Measurements from ENCODE around the gene LRRC59. TPM values are rescaled to one million over a fixed set of nuclear protein-coding genes. Genes with fewer than 3 reads are reported as not detected.
"Not testable (repeated sequence)": the region's sequence is repeated elsewhere in the genome, so short reads cannot be mapped to it uniquely, and the experiment has no call there.

The LRRC59 gene
- total and polyA plus RNA-seq, 4 donors = 43.8 to 117 (median 79.2) TPM

- Histone ChIP-seq H3K27ac (ENCODE audit: low read depth in 1 of 2, low read length in 1 of 2) (no peak overlapping the region), H3K4me3 (no peak overlapping the region), H3K27me3 (ENCODE audit: control insufficient read depth in 3 of 3, insufficient read depth in 3 of 3, low read length in 2 of 3) (no peaks in the 10 kb centered on the region), H3K4me1 (ENCODE audit: control insufficient read depth in 5 of 5, insufficient read depth in 5 of 5, low read length in 5 of 5) (no peaks in the 10 kb centered on the region), H3K36me3 (ENCODE audit: control insufficient read depth in 4 of 4, insufficient read depth in 4 of 4, low read length in 4 of 4) (no peaks in the 10 kb centered on the region), H3K9ac (ENCODE audit: insufficient read depth in 1 of 2, low read length in 2 of 2) (no peak overlapping the region), H3K9me3 (ENCODE audit: control insufficient read depth in 4 of 4, insufficient read depth in 3 of 4, low read length in 3 of 4) (no peaks in the 10 kb centered on the region)
- TF ChIP-seq CTCF (IDR thresholded peaks at IDR 0.05; ENCODE audit: control extremely low read depth, extremely low read depth) = no peak
- 77 to 83% methylated on average over 3 of the region's 3 CpGs for WGBS, 2 donors
- ATAC-seq (ENCODE audit: insufficient read depth, low FRiP score) = no peak
- DNase-seq = no peak
These were observed 17.5 kb upstream of the LRRC59 start for GRCh38 chr17:50414808-50415207.

DNA sequence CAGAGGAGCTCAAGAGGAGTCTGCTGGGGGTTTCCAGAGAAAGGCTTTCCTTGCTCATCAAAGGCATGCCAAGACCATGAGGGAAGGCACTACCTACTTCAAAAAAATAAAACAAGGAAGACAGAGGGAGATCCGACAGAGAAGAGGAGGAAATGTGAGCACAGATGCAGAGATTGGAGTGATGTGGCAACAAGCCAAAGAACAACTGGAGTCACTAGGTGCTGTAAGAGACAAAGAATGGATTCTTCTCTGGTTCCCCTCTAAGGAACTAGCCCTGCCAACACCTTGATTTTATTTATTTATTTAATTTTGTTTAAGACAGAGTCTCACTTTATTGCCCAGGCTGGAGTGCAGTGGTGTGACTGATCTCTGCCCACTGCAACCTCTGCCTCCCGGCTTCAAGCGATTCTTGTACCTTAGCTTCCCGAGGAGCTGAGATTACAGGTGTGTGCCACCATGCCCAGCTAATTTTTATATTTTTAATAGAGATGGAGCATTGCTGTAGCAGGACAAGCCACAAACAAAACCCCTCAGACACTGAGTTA is 14.9 kb upstream of the LRRC59 start:
- no peak for ATAC-seq (ENCODE audit: insufficient read depth, low FRiP score)

DNA sequence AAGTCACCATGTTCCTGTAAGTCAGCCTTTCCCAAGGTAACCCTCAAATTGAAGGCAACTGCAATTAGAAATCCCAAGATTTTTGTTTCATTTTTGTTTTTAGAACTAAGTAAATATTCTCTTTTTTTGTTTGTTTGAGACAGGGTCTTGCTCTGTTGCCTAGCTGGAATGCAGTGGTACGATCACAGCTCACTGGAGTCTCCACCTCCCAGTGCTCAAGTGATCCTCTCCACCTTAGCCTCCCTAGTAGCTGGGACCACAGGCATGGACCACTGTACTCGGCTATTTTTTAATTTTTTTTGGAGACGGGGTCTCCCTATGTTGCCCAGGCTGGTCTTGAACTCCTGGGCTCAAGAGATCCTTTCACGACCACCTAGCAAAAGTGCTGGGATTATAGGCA is 10.6 kb upstream of the LRRC59 start:
- no peak overlapping the region for H3K4me3 ChIP-seq
- 64 to 71% methylated on average over 4 of the region's 4 CpGs for WGBS, 2 donors
- peaks cover 0 to 2% (median 0%) of the 10 kb centered on the region in 4 donors for H3K9me3 ChIP-seq (ENCODE audit: control insufficient read depth in 4 of 4, insufficient read depth in 3 of 4, low read length in 3 of 4)
- no peak overlapping the region for H3K9ac ChIP-seq (ENCODE audit: insufficient read depth in 1 of 2, low read length in 2 of 2)
- no peak for ATAC-seq (ENCODE audit: insufficient read depth, low FRiP score)
- H3K27ac ChIP-seq (ENCODE audit: low read depth in 1 of 2, low read length in 1 of 2) = no peak overlapping the region
- H3K36me3 ChIP-seq (ENCODE audit: control insufficient read depth in 4 of 4, insufficient read depth in 4 of 4, low read length in 4 of 4) = no peaks in the 10 kb centered on the region
- no peaks in the 10 kb centered on the region for H3K4me1 ChIP-seq (ENCODE audit: control insufficient read depth in 5 of 5, insufficient read depth in 5 of 5, low read length in 5 of 5)
- no peaks in the 10 kb centered on the region for H3K27me3 ChIP-seq (ENCODE audit: control insufficient read depth in 3 of 3, insufficient read depth in 3 of 3, low read length in 2 of 3)
- TF ChIP-seq CTCF (IDR thresholded peaks at IDR 0.05; ENCODE audit: control extremely low read depth, extremely low read depth) = no peak
- no peak for DNase-seq

More for the DNA sequence above, 14.9 kb upstream of the LRRC59 start:
- 82 to 85% methylated on average over 4 of the region's 4 CpGs for WGBS, 2 donors
- no peak for DNase-seq
- H3K9me3 ChIP-seq (ENCODE audit: control insufficient read depth in 4 of 4, insufficient read depth in 3 of 4, low read length in 3 of 4) = no peaks in the 10 kb centered on the region
- TF ChIP-seq CTCF (IDR thresholded peaks at IDR 0.05; ENCODE audit: control extremely low read depth, extremely low read depth) = no peak
- H3K27me3 ChIP-seq (ENCODE audit: control insufficient read depth in 3 of 3, insufficient read depth in 3 of 3, low read length in 2 of 3) = no peaks in the 10 kb centered on the region
- no peak overlapping the region for H3K27ac ChIP-seq (ENCODE audit: low read depth in 1 of 2, low read length in 1 of 2)
- no peaks in the 10 kb centered on the region for H3K36me3 ChIP-seq (ENCODE audit: control insufficient read depth in 4 of 4, insufficient read depth in 4 of 4, low read length in 4 of 4)
- H3K9ac ChIP-seq (ENCODE audit: insufficient read depth in 1 of 2, low read length in 2 of 2) = no peak overlapping the region
- no peaks in the 10 kb centered on the region for H3K4me1 ChIP-seq (ENCODE audit: control insufficient read depth in 5 of 5, insufficient read depth in 5 of 5, low read length in 5 of 5)
- no peak overlapping the region for H3K4me3 ChIP-seq

DNA sequence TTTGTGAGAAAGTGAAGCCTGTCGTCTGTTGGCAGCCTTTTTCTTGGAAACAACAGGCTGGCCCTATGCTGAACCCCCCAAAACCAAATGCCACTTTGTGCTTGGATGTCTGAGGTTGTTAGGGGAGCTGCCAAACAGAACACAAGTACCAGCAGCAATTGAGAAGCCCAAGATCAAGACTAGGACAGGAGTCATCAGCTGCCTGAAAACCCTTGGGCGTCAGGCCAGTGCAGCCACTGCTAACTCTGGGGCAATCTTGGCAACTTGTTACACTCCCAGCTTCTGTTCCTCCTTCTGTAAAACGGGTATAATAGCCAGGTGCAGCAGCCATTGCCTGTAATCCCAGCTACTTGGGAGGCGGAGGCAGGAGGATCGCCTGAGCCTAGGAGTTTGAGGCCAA is 9.3 kb upstream of the LRRC59 start:
- no peak for ATAC-seq (ENCODE audit: insufficient read depth, low FRiP score)
- Histone ChIP-seq H3K4me3 (no peak overlapping the region), H3K27me3 (ENCODE audit: control insufficient read depth in 3 of 3, insufficient read depth in 3 of 3, low read length in 2 of 3) (no peaks in the 10 kb centered on the region), H3K36me3 (ENCODE audit: control insufficient read depth in 4 of 4, insufficient read depth in 4 of 4, low read length in 4 of 4) (no peaks in the 10 kb centered on the region), H3K27ac (ENCODE audit: low read depth in 1 of 2, low read length in 1 of 2) (no peak overlapping the region), H3K9me3 (ENCODE audit: control insufficient read depth in 4 of 4, insufficient read depth in 3 of 4, low read length in 3 of 4) (peaks cover 0 to 2% (median 0%) of the 10 kb centered on the region in 4 donors), H3K4me1 (ENCODE audit: control insufficient read depth in 5 of 5, insufficient read depth in 5 of 5, low read length in 5 of 5) (no peaks in the 10 kb centered on the region), H3K9ac (ENCODE audit: insufficient read depth in 1 of 2, low read length in 2 of 2) (no peak overlapping the region)
- DNase-seq = no peak
- TF ChIP-seq CTCF (IDR thresholded peaks at IDR 0.05; ENCODE audit: control extremely low read depth, extremely low read depth) = no peak
- 76 to 91% methylated on average over 5 of the region's 5 CpGs for WGBS, 2 donors

GRCh38 chr17:50405351-50405750 is 8.0 kb upstream of the LRRC59 start:
- DNase-seq; H3K4me1 ChIP-seq (ENCODE audit: control insufficient read depth in 5 of 5, insufficient read depth in 5 of 5, low read length in 5 of 5); ATAC-seq (ENCODE audit: insufficient read depth, low FRiP score); H3K36me3 ChIP-seq (ENCODE audit: control insufficient read depth in 4 of 4, insufficient read depth in 4 of 4, low read length in 4 of 4); H3K9ac ChIP-seq (ENCODE audit: insufficient read depth in 1 of 2, low read length in 2 of 2); H3K27ac ChIP-seq (ENCODE audit: low read depth in 1 of 2, low read length in 1 of 2); H3K9me3 ChIP-seq (ENCODE audit: control insufficient read depth in 4 of 4, insufficient read depth in 3 of 4, low read length in 3 of 4); H3K27me3 ChIP-seq (ENCODE audit: control insufficient read depth in 3 of 3, insufficient read depth in 3 of 3, low read length in 2 of 3); H3K4me3 ChIP-seq: not testable (repeated sequence)
- WGBS, 2 donors = 92 to 94% methylated on average over 4 of the region's 4 CpGs
